Endothelial cell of umbilical vein (primary cell): Measurements from ENCODE around the gene AK8.

Experiments used
- EZH2 ChIP-seq: IDR thresholded peaks from 2 replicates; pipeline ENCODE4 v1.6.1; 2012; ENCODE audit warnings: borderline replicate concordance, low read depth, mild to moderate bottlenecking, moderate library complexity, low read length, inconsistent platforms; ENCODE audit not compliant: severe bottlenecking
- FOS ChIP-seq: IDR thresholded peaks from 2 replicates; pipeline ENCODE4 v1.6.1; 2011; ENCODE audit warnings: mild to moderate bottlenecking, low read length, moderate library complexity, borderline replicate concordance; ENCODE audit not compliant: insufficient read depth
- GATA2 ChIP-seq: IDR thresholded peaks from 2 replicates; pipeline ENCODE4 v1.7.0; 2011; ENCODE audit warnings: low read depth, mild to moderate bottlenecking, moderate library complexity, mixed read lengths, low read length; ENCODE audit not compliant: insufficient read length, insufficient read depth
- JUN ChIP-seq: IDR thresholded peaks from 2 replicates; pipeline ENCODE4 v1.6.1; 2011; ENCODE audit warnings: borderline replicate concordance, low read depth; ENCODE audit not compliant: insufficient read length, insufficient read depth
- MYC ChIP-seq: IDR thresholded peaks from one replicate; pipeline ENCODE4 v1.6.1; 2011; ENCODE audit warnings: mild to moderate bottlenecking, low read depth, low read length
- POLR2A ChIP-seq: IDR thresholded peaks from 2 replicates; pipeline ENCODE4 v1.6.1; 2012; ENCODE audit warnings: low read depth, mild to moderate bottlenecking, control low read depth, low read length
- POLR2AphosphoS5 ChIP-seq: IDR thresholded peaks from 2 replicates; pipeline ENCODE4 v1.6.1; 2012; ENCODE audit warnings: low read depth, mild to moderate bottlenecking, control low read depth, low read length, moderate library complexity; ENCODE audit not compliant: insufficient read depth
- TF ChIP-seq, protein P1 (sequence below), 2 donors: IDR thresholded peaks; 1 replicate in 1 of 2; 2 replicates in 1 of 2; pipeline ENCODE4 v1.5.1; 2011; ENCODE audit warnings: low read length in 2 of 2, mild to moderate bottlenecking in 2 of 2, moderate library complexity in 2 of 2, control low read depth in 1 of 2, inconsistent platforms in 1 of 2, low read depth in 1 of 2; ENCODE audit not compliant: insufficient read depth in 1 of 2; ENCODE audit errors: extremely low read depth in 1 of 2
- TF ChIP-seq, protein P2 (sequence below): IDR thresholded peaks from 2 replicates; pipeline ENCODE4 v1.6.1; 2011; ENCODE audit not compliant: insufficient read depth, insufficient read length

DNA sequence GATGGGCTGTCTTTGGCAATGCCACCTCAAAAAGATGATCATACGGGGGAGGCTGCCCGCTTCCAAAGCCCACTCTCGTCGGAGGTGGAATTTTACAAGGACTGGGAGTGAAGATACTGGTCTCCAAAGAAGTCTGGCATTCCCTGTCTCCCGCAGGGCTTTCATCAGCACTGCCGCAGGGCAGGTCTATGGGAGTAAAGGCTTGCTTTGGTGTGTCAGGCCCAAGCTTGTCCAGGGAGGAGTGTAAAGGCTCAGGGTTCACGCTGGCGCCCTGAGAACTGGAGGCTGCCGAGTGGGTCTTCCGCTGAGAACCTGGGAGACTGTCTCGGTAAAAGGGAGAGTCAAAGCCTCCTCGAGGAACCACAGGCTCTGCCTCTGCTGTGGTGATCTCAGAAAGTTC lies 27.6 kb upstream of the AK8 start:
- TF ChIP-seq EZH2 = no peak
- TF ChIP-seq, protein P1, sequence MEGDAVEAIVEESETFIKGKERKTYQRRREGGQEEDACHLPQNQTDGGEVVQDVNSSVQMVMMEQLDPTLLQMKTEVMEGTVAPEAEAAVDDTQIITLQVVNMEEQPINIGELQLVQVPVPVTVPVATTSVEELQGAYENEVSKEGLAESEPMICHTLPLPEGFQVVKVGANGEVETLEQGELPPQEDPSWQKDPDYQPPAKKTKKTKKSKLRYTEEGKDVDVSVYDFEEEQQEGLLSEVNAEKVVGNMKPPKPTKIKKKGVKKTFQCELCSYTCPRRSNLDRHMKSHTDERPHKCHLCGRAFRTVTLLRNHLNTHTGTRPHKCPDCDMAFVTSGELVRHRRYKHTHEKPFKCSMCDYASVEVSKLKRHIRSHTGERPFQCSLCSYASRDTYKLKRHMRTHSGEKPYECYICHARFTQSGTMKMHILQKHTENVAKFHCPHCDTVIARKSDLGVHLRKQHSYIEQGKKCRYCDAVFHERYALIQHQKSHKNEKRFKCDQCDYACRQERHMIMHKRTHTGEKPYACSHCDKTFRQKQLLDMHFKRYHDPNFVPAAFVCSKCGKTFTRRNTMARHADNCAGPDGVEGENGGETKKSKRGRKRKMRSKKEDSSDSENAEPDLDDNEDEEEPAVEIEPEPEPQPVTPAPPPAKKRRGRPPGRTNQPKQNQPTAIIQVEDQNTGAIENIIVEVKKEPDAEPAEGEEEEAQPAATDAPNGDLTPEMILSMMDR (IDR thresholded peaks at IDR 0.05; ENCODE audit: extremely low read depth in 1 of 2, insufficient read depth in 1 of 2, low read depth in 1 of 2, low read length in 2 of 2) = no peak
- TF ChIP-seq POLR2A = no peak
- TF ChIP-seq POLR2AphosphoS5 = no peak
- no peak for TF ChIP-seq FOS
- TF ChIP-seq, protein P2, sequence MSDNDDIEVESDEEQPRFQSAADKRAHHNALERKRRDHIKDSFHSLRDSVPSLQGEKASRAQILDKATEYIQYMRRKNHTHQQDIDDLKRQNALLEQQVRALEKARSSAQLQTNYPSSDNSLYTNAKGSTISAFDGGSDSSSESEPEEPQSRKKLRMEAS = no peak
- no peak for TF ChIP-seq JUN
- no peak for TF ChIP-seq MYC
- TF ChIP-seq GATA2 = no peak
